Lower leg skin (tissue), 3 donors: ENCODE measurements around the gene CEP350.

ENCODE experiments used
- CTCF ChIP-seq, 3 donors: fragments of 450-650 bp; IDR thresholded peaks; one replicate each; pipeline ENCODE4 v1.5.1; 2016; ENCODE audit warnings: antibody characterized with exemption in 3 of 3, mild to moderate bottlenecking in 3 of 3, moderate library complexity in 2 of 3
- POLR2A ChIP-seq, 2 donors: fragments of 450-650 bp; IDR thresholded peaks; one replicate each; pipeline ENCODE4 v1.6.1; 2016 to 2017; ENCODE audit warnings: antibody characterized with exemption in 2 of 2, mild to moderate bottlenecking in 1 of 2, moderate library complexity in 1 of 2

GRCh38 chr1:179933219-179933618, 21.4 kb upstream of the CEP350 start:
- TF ChIP-seq CTCF (IDR thresholded peaks at IDR 0.05) (no peak), POLR2A (IDR thresholded peaks at IDR 0.05) (no peak)
